Lung (tissue), 12 donors: ENCODE measurements around the gene UST. TPM values are rescaled to one million over a fixed set of nuclear protein-coding genes. Genes with fewer than 3 reads are reported as not detected.
A peak's percentile ranks its signal among the peaks of the same experiment; 100 is the strongest.

Experiments
- ATAC-seq: fragments of 200-7000 bp; cut with Tn5 transposase; one replicate; pipeline ENCODE4 v1.9.1; 2020; ENCODE audit warnings: moderate number of reproducible peaks; ENCODE audit not compliant: insufficient read depth, low FRiP score
- DNase-seq, 3 donors: peaks; one replicate each; pipeline ENCODE4 v3.0.0-alpha.2; 2013 to 2017
- H3K27ac ChIP-seq, 2 donors: one replicate each; pipeline ENCODE4 v1.5.1; 2013; ENCODE audit warnings: mild to moderate bottlenecking in 2 of 2, moderate library complexity in 2 of 2, control low read depth in 1 of 2, inconsistent platforms in 1 of 2, low read depth in 1 of 2, low read length in 1 of 2
- H3K27me3 ChIP-seq, 3 donors: one replicate each; pipeline ENCODE4 v1.5.1; 2013; ENCODE audit warnings: low read length in 2 of 3; ENCODE audit not compliant: control insufficient read depth in 3 of 3, insufficient read depth in 3 of 3
- H3K36me3 ChIP-seq, 4 donors: one replicate each; pipeline ENCODE4 v1.5.1; 2013; ENCODE audit warnings: low read length in 4 of 4, mild to moderate bottlenecking in 1 of 4, moderate library complexity in 1 of 4; ENCODE audit not compliant: control insufficient read depth in 4 of 4, insufficient read depth in 4 of 4
- H3K4me1 ChIP-seq, 5 donors: one replicate each; pipeline ENCODE4 v1.5.1; 2013; ENCODE audit warnings: low read length in 5 of 5, mild to moderate bottlenecking in 2 of 5, moderate library complexity in 1 of 5; ENCODE audit not compliant: control insufficient read depth in 5 of 5, insufficient read depth in 5 of 5
- H3K4me3 ChIP-seq: one replicate; pipeline ENCODE4 v1.5.1; 2013; ENCODE audit warnings: mild to moderate bottlenecking, control low read depth, moderate library complexity
- H3K9ac ChIP-seq, 2 donors: one replicate each; pipeline ENCODE4 v1.5.1; 2013; ENCODE audit warnings: low read length in 2 of 2, control low read depth in 1 of 2; ENCODE audit not compliant: insufficient read depth in 1 of 2
- H3K9me3 ChIP-seq, 4 donors: one replicate each; pipeline ENCODE4 v1.5.1; 2013; ENCODE audit warnings: low read length in 3 of 4, mild to moderate bottlenecking in 1 of 4, moderate library complexity in 1 of 4; ENCODE audit not compliant: control insufficient read depth in 4 of 4, insufficient read depth in 3 of 4
- CTCF ChIP-seq: IDR thresholded peaks from 2 replicates; pipeline ENCODE4 v1.5.1; 2012; ENCODE audit warnings: mild to moderate bottlenecking; ENCODE audit errors: control extremely low read depth, extremely low read depth
- WGBS, 2 donors: extraction: QIAGEN DNeasy Blood & Tissue Kit; methylation state at CpG; one replicate each; pipeline ENCODE4 v1.1.7; 2013; 5-methylcytosine and 5-hydroxymethylcytosine counted together
- polyA plus RNA-seq, 2 donors: library from polyadenylated mRNA; stranded (reverse); fragments of 200-250 nt; gene quantifications; one replicate each; pipeline ENCODE4 v1.2.1, GENCODE V29; 2013
- total RNA-seq, 2 donors: library from RNA; depleted of rRNA in 1 of 2; stranded (reverse); fragments of >200 nt in 1 of 2; gene quantifications; one replicate each; pipeline ENCODE4 v1.2.1, GENCODE V29; 2014 to 2021
- donor health status: control.
- donor health status: control.
- donor health status: Bipolar disorder and iron deficiency.
- donor health status: healthy.
- donor health status: DM: yes; HTN: yes; CAD: no.

Gene UST
- total and polyA plus RNA-seq, 4 donors = 4.5 to 24.0 (median 7.1) TPM

DNA sequence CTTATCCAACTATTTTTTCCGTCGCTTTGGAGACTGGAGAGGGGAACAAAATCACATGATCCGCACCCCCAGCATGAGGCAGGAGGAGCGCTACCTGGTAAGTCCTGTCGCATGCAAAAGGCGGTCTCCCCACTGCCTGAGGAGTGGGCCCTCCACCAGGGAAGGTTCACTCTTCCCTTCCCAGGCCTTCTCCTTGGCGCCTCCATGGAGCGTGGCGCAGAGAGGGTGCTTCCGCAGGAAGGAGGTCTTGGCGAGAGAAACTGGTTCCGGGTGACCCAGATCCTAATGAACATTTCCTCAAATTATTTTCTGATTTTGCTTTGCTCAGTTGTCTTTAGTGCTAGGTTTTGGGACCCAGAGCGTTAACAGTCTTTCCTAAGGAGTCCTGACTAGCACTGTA, 217.6 kb downstream of the UST start:
- Histone ChIP-seq H3K27me3 (no peaks in the 10 kb centered on the region), H3K4me1 (peaks cover 0 to 26% (median 0%) of the 10 kb centered on the region in 5 donors), H3K4me3 (no peak overlapping the region), H3K9me3 (no peaks in the 10 kb centered on the region), H3K9ac (no peak overlapping the region), H3K36me3 (no peaks in the 10 kb centered on the region), H3K27ac (no peak overlapping the region)
- TF ChIP-seq CTCF = no peak
- no peak for DNase-seq
- ATAC-seq = no peak
- 97 to 99% methylated on average over 13 of the region's 13 CpGs for WGBS, 2 donors

DNA sequence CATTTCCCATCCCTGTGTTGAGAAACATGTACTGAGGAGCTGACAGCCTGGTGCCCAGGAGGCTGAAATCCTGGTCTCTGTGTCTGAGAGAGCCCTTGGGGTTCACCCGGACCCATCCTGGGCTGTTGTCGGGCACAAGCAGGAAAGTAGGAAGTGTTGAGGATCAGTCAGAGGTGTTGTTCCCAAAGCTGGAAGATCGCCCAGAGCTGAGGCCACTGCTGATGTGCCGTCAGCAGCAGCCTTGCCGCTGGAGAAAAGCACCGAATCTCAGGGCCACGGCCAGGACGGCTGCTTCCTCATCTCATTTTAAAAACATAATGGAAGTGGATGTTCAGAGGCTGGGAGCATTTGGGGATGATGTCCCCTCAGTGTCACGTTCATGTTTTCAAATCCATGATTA, 218.5 kb downstream of the UST start:
- H3K27me3 ChIP-seq = no peaks in the 10 kb centered on the region
- H3K27ac ChIP-seq = no peak overlapping the region
- H3K4me3 ChIP-seq = no peak overlapping the region
- ATAC-seq (no peak), DNase-seq (peak in 2 of 3 donors; percentile 64 to 70)
- H3K4me1 ChIP-seq = peaks cover 0 to 24% (median 0%) of the 10 kb centered on the region in 5 donors
- no peak overlapping the region for H3K9ac ChIP-seq
- H3K9me3 ChIP-seq = no peaks in the 10 kb centered on the region
- H3K36me3 ChIP-seq = no peaks in the 10 kb centered on the region
- 80 to 88% methylated on average over 9 of the region's 9 CpGs for WGBS, 2 donors
- TF ChIP-seq CTCF = no peak

DNA sequence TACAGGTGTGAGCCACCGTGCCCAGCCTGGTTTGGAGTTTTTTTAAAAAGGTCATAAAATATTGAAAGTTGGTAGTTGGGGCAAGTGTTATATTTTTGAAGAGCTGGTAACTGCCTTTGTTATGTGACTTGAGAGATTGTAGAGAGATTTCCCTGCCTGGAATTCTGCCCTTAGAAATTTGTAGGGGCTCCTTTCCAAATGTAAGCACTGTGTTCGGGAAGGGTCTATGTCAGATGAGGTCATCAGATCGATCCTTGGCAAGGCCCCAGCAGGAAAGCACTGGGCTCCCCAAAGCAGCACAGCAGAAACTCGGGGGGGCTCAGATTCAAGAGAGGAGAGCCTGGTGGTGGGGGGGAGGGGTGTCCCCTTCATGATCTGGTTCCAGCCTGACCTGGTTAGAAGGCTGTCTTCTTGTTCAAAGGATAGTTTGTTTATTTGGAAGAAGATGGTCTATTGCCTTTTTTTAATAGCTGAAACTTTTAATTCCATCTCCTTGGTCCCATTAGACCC, 220.2 kb downstream of the UST start:
- WGBS, 2 donors = 66 to 79% methylated on average over 4 of the region's 4 CpGs
- no peak overlapping the region for H3K27ac ChIP-seq
- H3K36me3 ChIP-seq = no peaks in the 10 kb centered on the region
- H3K9me3 ChIP-seq = no peaks in the 10 kb centered on the region
- H3K4me1 ChIP-seq = peaks cover 0 to 24% (median 0%) of the 10 kb centered on the region in 5 donors
- no peak overlapping the region for H3K9ac ChIP-seq
- no peaks in the 10 kb centered on the region for H3K27me3 ChIP-seq
- ATAC-seq = no peak
- TF ChIP-seq CTCF = no peak
- H3K4me3 ChIP-seq = no peak overlapping the region
- DNase-seq = no peak

GRCh38 chr6:148967541-148967956, 220.7 kb downstream of the UST start:
- Histone ChIP-seq H3K27ac (no peak overlapping the region), H3K4me1 (peaks cover 0 to 24% (median 0%) of the 10 kb centered on the region in 5 donors), H3K27me3 (no peaks in the 10 kb centered on the region), H3K9me3 (no peaks in the 10 kb centered on the region), H3K4me3 (no peak overlapping the region), H3K36me3 (no peaks in the 10 kb centered on the region), H3K9ac (no peak overlapping the region)
- DNase-seq = no peak
- no peak for TF ChIP-seq CTCF
- 67 to 89% methylated on average over 7 of the region's 7 CpGs for WGBS, 2 donors
- ATAC-seq = no peak
